NCI-H774 (cell line): ENCODE results near the gene TMEM126A.
A peak's percentile ranks its signal among the peaks of the same experiment; 100 is the strongest.
"Not testable (repeated sequence)": the region's sequence is repeated elsewhere in the genome, so short reads cannot be mapped to it uniquely, and the experiment has no call there.

Experiments used
- DNase-seq: peaks from one replicate; lab custom pipeline; 2025; lab: John Stamatoyannopoulos, UW

Gene TMEM126A

GRCh38 chr11:85647604-85648299 lies at the start of gene TMEM126A:
TSS of gene TMEM126A (plus strand) at chr11:85647967. CDS start at chr11:85650256, 2,289 bp downstream.
- peak; percentile 92 for DNase-seq

- no peak for DNase-seq
These were observed 48.7 kb upstream of the TMEM126A start for GRCh38 chr11:85599083-85599482.

- no peak for DNase-seq
These were observed 45.1 kb upstream of the TMEM126A start for GRCh38 chr11:85602526-85603213.

- DNase-seq: no peak
These were observed 44.5 kb upstream of the TMEM126A start for GRCh38 chr11:85603220-85603619.

GRCh38 chr11:85606237-85606636 lies 41.5 kb upstream of the TMEM126A start:
- DNase-seq: not testable (repeated sequence)

- DNase-seq: not testable (repeated sequence)
These were observed 39.1 kb upstream of the TMEM126A start for GRCh38 chr11:85608621-85609020.

GRCh38 chr11:85609286-85609685 lies 38.5 kb upstream of the TMEM126A start:
- DNase-seq: not testable (repeated sequence)

GRCh38 chr11:85611643-85612042 lies 36.1 kb upstream of the TMEM126A start:
- not testable (repeated sequence) for DNase-seq

GRCh38 chr11:85619499-85619898 lies 28.3 kb upstream of the TMEM126A start:
- DNase-seq: no peak

GRCh38 chr11:85620256-85620655 lies 27.5 kb upstream of the TMEM126A start:
- no peak for DNase-seq

GRCh38 chr11:85626496-85626895 lies 21.3 kb upstream of the TMEM126A start:
- DNase-seq: peak; percentile 9

- no peak for DNase-seq
These were observed 20.3 kb upstream of the TMEM126A start, which contains the start of gene DLG2 for GRCh38 chr11:85627332-85627997. TSS of gene DLG2 (minus strand) at chr11:85627344.

- DNase-seq: peak; percentile 99
These were observed 19.6 kb upstream of the TMEM126A start, which contains the start of gene TMEM126B for GRCh38 chr11:85627998-85628770. TSS of gene TMEM126B (plus strand) at chr11:85628593. CDS start at chr11:85628608, 15 bp downstream.

- DNase-seq: no peak
These were observed 18.9 kb upstream of the TMEM126A start for GRCh38 chr11:85628771-85629341.

- no peak for DNase-seq
These were observed 13.0 kb upstream of the TMEM126A start for GRCh38 chr11:85634747-85635146.

- DNase-seq: no peak
These were observed 4.6 kb upstream of the TMEM126A start for GRCh38 chr11:85643191-85643614.

- DNase-seq: no peak
These were observed 689 bp upstream of the TMEM126A start for GRCh38 chr11:85647078-85647477.

- DNase-seq: no peak
These were observed 3.4 kb downstream of the TMEM126A start for GRCh38 chr11:85651118-85651517.

GRCh38 chr11:85652786-85653447 lies 5.2 kb downstream of the TMEM126A start:
- no peak for DNase-seq

- DNase-seq: not testable (repeated sequence)
These were observed 6.6 kb downstream of the TMEM126A start for GRCh38 chr11:85654343-85654742.

- DNase-seq: no peak
These were observed 9.0 kb downstream of the TMEM126A start for GRCh38 chr11:85656777-85657176.
